HCT116 (cell line): ENCODE data around the gene MMEL1. TPM values are rescaled to one million over a fixed set of nuclear protein-coding genes. Genes with fewer than 3 reads are reported as not detected.

Source experiments
- ATAC-seq: fragments of 200-7000 bp; cut with Tn5 transposase; 2 replicates; pipeline ENCODE4 v1.9.1; 2020; ENCODE audit warnings: mild to moderate bottlenecking, moderate library complexity
- BruUV-seq: library from RNA; stranded (reverse); fragments of 400-500 nt; replicated peaks from 2 replicates; lab custom pipeline; 2021; lab: Mats Ljungman, UMichigan
- CTCF ChIA-PET: fragments of 300-600 bp; sonication (Branson Sonifier 250); formaldehyde crosslinking; loops from one replicate; lab custom pipeline; 2021; ENCODE audit warnings: antibody characterized with exemption; lab: Charles Lee
- POLR2A ChIA-PET: fragments of 300-600, 350-600 bp; sonication (Branson Sonifier 250); formaldehyde crosslinking; loops from one replicate; lab custom pipeline; 2021; ENCODE audit warnings: antibody characterized with exemption; lab: Charles Lee
- RAD21 ChIA-PET, 2 experiments: fragments of 300-600 bp; sonication (Branson Sonifier 250); formaldehyde crosslinking; loops; one replicate each; lab custom pipeline; 2023; ENCODE audit warnings: low total read pairs in 2 of 2; ENCODE audit not compliant: uncharacterized antibody in 2 of 2, unreplicated experiment in 2 of 2, low non-redundant PET in 1 of 2; lab: Charles Lee
- DNase-seq: peaks from one replicate; pipeline ENCODE4 v3.0.0-alpha.2; 2010; ENCODE audit warnings: low read depth, low spot score
- H2AFZ ChIP-seq: fragments of 200-600 bp; shearing (Covaris generic), sonication (generic); 2 replicates; pipeline ENCODE4 v1.6.1; 2017; ENCODE audit warnings: low read depth, mixed run types, mixed read lengths, antibody characterized with exemption, low read length; ENCODE audit not compliant: poor library complexity, severe bottlenecking
- H3K27ac ChIP-seq: 2 replicates; pipeline ENCODE4 v1.5.1; 2012; ENCODE audit warnings: low read depth, low read length
- H3K27me3 ChIP-seq: fragments of 200-600 bp; sonication (generic); 2 replicates; pipeline ENCODE4 v1.6.1; 2016; ENCODE audit warnings: mixed run types, low read length, mixed read lengths; ENCODE audit not compliant: insufficient read depth
- H3K36me3 ChIP-seq, 2 experiments: fragments of 200-500 bp in 1 of 2; fragments of 200-600 bp in 1 of 2; sonication (Bioruptor generic) in 1 of 2; sonication (generic) in 1 of 2; 2 replicates each; pipeline versions ENCODE4 v1.5.1 to v1.6.1; 2014 to 2016; ENCODE audit warnings: low read length in 2 of 2, inconsistent platforms in 1 of 2, mixed read lengths in 1 of 2, mixed run types in 1 of 2; ENCODE audit not compliant: insufficient read depth in 2 of 2, control insufficient read depth in 1 of 2
- H3K4me1 ChIP-seq, 2 experiments: fragments of 200-600 bp in 1 of 2; sonication (generic) in 1 of 2; 2 replicates each; pipeline versions ENCODE4 v1.5.1 to v1.6.1; 2012 to 2017; ENCODE audit warnings: low read length in 2 of 2, inconsistent platforms in 1 of 2, mild to moderate bottlenecking in 1 of 2, mixed read lengths in 1 of 2, mixed run types in 1 of 2, moderate library complexity in 1 of 2; ENCODE audit not compliant: insufficient read depth in 2 of 2, control insufficient read depth in 1 of 2
- H3K4me2 ChIP-seq: fragments of 200-600 bp; sonication (generic); 2 replicates; pipeline ENCODE4 v1.6.1; 2017; ENCODE audit warnings: mixed run types, low read length, mixed read lengths
- H3K4me3 ChIP-seq, 2 experiments: fragments of 200-600 bp in 1 of 2; sonication (generic) in 1 of 2; replicated peaks in 1 of 2; 2 replicates each; pipeline ENCODE4 v1.5.1; 2011 to 2016; ENCODE audit warnings: low read length in 2 of 2, control low read depth in 1 of 2, low read depth in 1 of 2, mild to moderate bottlenecking in 1 of 2, mixed read lengths in 1 of 2, mixed run types in 1 of 2
- H3K79me2 ChIP-seq: fragments of 200-600 bp; sonication (generic); 2 replicates; pipeline ENCODE4 v1.6.1; 2017; ENCODE audit warnings: mild to moderate bottlenecking, mixed run types, low read length, moderate library complexity, mixed read lengths; ENCODE audit not compliant: insufficient read depth
- H3K9ac ChIP-seq: fragments of 200-600 bp; sonication (generic); 2 replicates; pipeline ENCODE4 v1.6.1; 2016; ENCODE audit warnings: low read length, mixed read lengths
- H3K9me2 ChIP-seq: fragments of 200-600 bp; sonication (generic), shearing (Covaris generic); 2 replicates; pipeline ENCODE4 v1.6.1; 2017; ENCODE audit warnings: mixed run types, mild to moderate bottlenecking, moderate library complexity; ENCODE audit not compliant: insufficient read depth
- H3K9me3 ChIP-seq, 2 experiments: fragments of 200-500 bp in 1 of 2; fragments of 200-600 bp in 1 of 2; sonication (Bioruptor generic) in 1 of 2; sonication (generic) in 1 of 2; 2 replicates each; pipeline ENCODE4 v1.6.1; 2014 to 2017; ENCODE audit warnings: low read length in 2 of 2, mixed read lengths in 2 of 2, inconsistent platforms in 1 of 2, low read depth in 1 of 2, mild to moderate bottlenecking in 1 of 2, mixed run types in 1 of 2, moderate library complexity in 1 of 2; ENCODE audit not compliant: control insufficient read depth in 1 of 2, insufficient read depth in 1 of 2
- H4K20me1 ChIP-seq: fragments of 200-600 bp; sonication (generic), shearing (Covaris generic); 2 replicates; pipeline ENCODE4 v1.6.1; 2017; ENCODE audit warnings: mixed run types, mild to moderate bottlenecking, moderate library complexity; ENCODE audit not compliant: insufficient read depth
- ELF1 ChIP-seq: IDR thresholded peaks from 2 replicates; pipeline ENCODE4 v1.6.1; 2012; ENCODE audit warnings: low read depth, borderline replicate concordance
- EZH2 ChIP-seq: fragments of 200-600 bp; sonication (generic); IDR thresholded peaks from 2 replicates; pipeline ENCODE4 v1.6.1; 2017; ENCODE audit warnings: antibody characterized with exemption, mixed run types
- FOSL1 ChIP-seq: IDR thresholded peaks from 2 replicates; pipeline ENCODE4 v1.6.1; 2012; ENCODE audit warnings: low read depth
- POLR2A ChIP-seq: IDR thresholded peaks from 2 replicates; pipeline ENCODE4 v1.7.0; 2011; ENCODE audit warnings: borderline replicate concordance; ENCODE audit not compliant: insufficient read depth, insufficient read length; ENCODE audit errors: extremely low read depth
- POLR2AphosphoS5 ChIP-seq: IDR thresholded peaks from 2 replicates; pipeline ENCODE4 v1.6.1; 2011; ENCODE audit warnings: mild to moderate bottlenecking, low read depth, low read length, moderate library complexity
- RAD21 ChIP-seq: IDR thresholded peaks from 2 replicates; pipeline ENCODE4 v1.6.1; 2012; ENCODE audit warnings: low read depth, mild to moderate bottlenecking
- SP1 ChIP-seq: IDR thresholded peaks from 2 replicates; pipeline ENCODE4 v1.6.1; 2012; ENCODE audit warnings: low read depth
- intact Hi-C: fragments of 100-400 bp; cut with micrococcal nuclease; formaldehyde crosslinking; loops from 2 replicates; pipeline ENCODE4 v1.10.0; 2022
- total RNA-seq: library from RNA; stranded (reverse); gene quantifications from one replicate; pipeline ENCODE4 v1.2.1, GENCODE V29; 2021; ENCODE audit not compliant: unreplicated experiment
- TF ChIP-seq, protein P1 (sequence below): IDR thresholded peaks from 2 replicates; pipeline ENCODE4 v1.6.1; 2012
- TF ChIP-seq, protein P2 (sequence below), 3 experiments: fragments of 200-600 bp in 1 of 3; sonication (generic) in 1 of 3; IDR thresholded peaks in 2 of 3; conservative IDR thresholded peaks in 1 of 3; 2 replicates each; pipeline ENCODE4 v1.5.1; 2012 to 2017; ENCODE audit warnings: low read depth in 2 of 3, low read length in 2 of 3, antibody characterized with exemption in 1 of 3, borderline replicate concordance in 1 of 3, control low read depth in 1 of 3, mild to moderate bottlenecking in 1 of 3, mixed read lengths in 1 of 3, mixed run types in 1 of 3, moderate library complexity in 1 of 3; ENCODE audit not compliant: insufficient read depth in 1 of 3

MMEL1 gene
- total RNA-seq, 1 experiment from 2014 or later = 2.7 TPM

DNA sequence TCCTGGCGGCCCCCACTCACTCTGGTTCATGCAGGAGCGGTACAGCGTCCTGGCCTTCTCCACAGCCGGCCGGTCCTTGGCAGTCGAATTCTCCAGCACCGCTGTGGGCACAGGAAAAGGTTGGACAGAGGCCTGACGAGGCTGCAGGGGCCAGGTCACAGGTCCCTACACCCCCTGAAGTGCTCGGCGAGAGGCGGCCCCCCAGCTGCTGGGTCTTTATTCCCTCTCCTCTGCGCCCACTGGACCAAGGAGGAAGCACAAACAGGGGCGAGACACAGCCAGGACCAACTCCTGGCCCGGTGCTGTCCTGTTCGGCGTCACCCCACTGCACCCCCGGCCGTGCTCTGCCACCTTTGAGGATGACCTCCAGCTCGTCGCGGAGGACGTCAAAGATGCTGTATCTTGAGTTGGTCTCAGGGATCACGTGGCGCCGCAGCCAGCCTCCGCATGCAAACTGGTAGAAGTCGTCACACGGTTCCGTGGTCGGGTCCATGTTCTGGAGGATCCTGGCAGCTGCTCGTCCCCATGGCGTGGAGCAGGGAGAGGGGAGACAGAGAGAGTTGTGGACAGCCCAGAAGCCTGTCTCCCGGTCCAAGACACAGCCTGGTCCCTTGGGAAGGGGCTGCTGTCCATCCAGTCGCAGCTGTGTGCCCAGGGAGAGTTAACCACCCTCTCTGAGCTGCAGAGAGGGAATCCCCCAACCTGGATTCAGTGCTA is 23.3 kb downstream of the MMEL1 start:
- no peaks in the 10 kb centered on the region for H3K79me2 ChIP-seq
- no peaks in the 10 kb centered on the region for H4K20me1 ChIP-seq
- no peak overlapping the region for H3K4me3 ChIP-seq
- no peak overlapping the region for H2AFZ ChIP-seq
- H3K9me2 ChIP-seq = no peaks in the 10 kb centered on the region
- BruUV-seq = no TSS peak
- no peaks in the 10 kb centered on the region for H3K36me3 ChIP-seq
- DNase-seq (no peak), ATAC-seq (no peak)
- H3K4me2 ChIP-seq = no peak overlapping the region
- no peak overlapping the region for H3K27ac ChIP-seq
- ChIA-PET POLR2A (no interaction called here), CTCF (no interaction called here), RAD21 (interaction anchor here in 1 of 2 experiments (0.6 kb wide), 1 partner anchor 23 kb away, joined by 9 read pairs; no protein-coding TSS in a partner anchor)
- intact Hi-C loops = loop anchor here (1.0 kb wide), 1 partner anchor 23 kb away; the partner anchor contains the start of gene PRXL2B
- peaks cover 0 to 6% of the 10 kb centered on the region in 2 experiments; a peak in 1 of 4 replicates for H3K9me3 ChIP-seq
- H3K9ac ChIP-seq = no peak overlapping the region
- H3K27me3 ChIP-seq = no peaks in the 10 kb centered on the region
- peaks cover 11 to 16% of the 10 kb centered on the region in 2 experiments for H3K4me1 ChIP-seq
- TF ChIP-seq, protein P1, sequence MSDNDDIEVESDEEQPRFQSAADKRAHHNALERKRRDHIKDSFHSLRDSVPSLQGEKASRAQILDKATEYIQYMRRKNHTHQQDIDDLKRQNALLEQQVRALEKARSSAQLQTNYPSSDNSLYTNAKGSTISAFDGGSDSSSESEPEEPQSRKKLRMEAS = no peak
- TF ChIP-seq POLR2AphosphoS5 (no peak), RAD21 (no peak), FOSL1 (no peak), ELF1 (no peak), EZH2 (no peak), SP1 (no peak), POLR2A (no peak)
- TF ChIP-seq, protein P2, sequence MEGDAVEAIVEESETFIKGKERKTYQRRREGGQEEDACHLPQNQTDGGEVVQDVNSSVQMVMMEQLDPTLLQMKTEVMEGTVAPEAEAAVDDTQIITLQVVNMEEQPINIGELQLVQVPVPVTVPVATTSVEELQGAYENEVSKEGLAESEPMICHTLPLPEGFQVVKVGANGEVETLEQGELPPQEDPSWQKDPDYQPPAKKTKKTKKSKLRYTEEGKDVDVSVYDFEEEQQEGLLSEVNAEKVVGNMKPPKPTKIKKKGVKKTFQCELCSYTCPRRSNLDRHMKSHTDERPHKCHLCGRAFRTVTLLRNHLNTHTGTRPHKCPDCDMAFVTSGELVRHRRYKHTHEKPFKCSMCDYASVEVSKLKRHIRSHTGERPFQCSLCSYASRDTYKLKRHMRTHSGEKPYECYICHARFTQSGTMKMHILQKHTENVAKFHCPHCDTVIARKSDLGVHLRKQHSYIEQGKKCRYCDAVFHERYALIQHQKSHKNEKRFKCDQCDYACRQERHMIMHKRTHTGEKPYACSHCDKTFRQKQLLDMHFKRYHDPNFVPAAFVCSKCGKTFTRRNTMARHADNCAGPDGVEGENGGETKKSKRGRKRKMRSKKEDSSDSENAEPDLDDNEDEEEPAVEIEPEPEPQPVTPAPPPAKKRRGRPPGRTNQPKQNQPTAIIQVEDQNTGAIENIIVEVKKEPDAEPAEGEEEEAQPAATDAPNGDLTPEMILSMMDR (IDR thresholded peaks at IDR 0.05 in 2 of 3, conservative IDR thresholded peaks at IDR 0.05 in 1 of 3; ENCODE audit: borderline replicate concordance in 1 of 3, insufficient read depth in 1 of 3, low read depth in 2 of 3, low read length in 2 of 3) = no peak
